ENCODE measurements around the gene CEL. TPM values are rescaled to one million over a fixed set of nuclear protein-coding genes. Genes with fewer than 3 reads are reported as not detected.

The CEL gene
- total RNA-seq, 2 donors from 2014 or later: 1.7 to 2.8 TPM

- no peak overlapping the region for H3K4me3 ChIP-seq
- H3K27me3 ChIP-seq (replicated peaks; ENCODE audit: insufficient read depth): no peaks in the 10 kb centered on the region
- WGBS: 70% methylated on average over 3 of the region's 3 CpGs
- H3K9me3 ChIP-seq: no peaks in the 10 kb centered on the region
- TF ChIP-seq POLR2AphosphoS5 (IDR thresholded peaks at IDR 0.05) (no peak), POLR2A (IDR thresholded peaks at IDR 0.05) (no peak)
- TF ChIP-seq, protein P1, sequence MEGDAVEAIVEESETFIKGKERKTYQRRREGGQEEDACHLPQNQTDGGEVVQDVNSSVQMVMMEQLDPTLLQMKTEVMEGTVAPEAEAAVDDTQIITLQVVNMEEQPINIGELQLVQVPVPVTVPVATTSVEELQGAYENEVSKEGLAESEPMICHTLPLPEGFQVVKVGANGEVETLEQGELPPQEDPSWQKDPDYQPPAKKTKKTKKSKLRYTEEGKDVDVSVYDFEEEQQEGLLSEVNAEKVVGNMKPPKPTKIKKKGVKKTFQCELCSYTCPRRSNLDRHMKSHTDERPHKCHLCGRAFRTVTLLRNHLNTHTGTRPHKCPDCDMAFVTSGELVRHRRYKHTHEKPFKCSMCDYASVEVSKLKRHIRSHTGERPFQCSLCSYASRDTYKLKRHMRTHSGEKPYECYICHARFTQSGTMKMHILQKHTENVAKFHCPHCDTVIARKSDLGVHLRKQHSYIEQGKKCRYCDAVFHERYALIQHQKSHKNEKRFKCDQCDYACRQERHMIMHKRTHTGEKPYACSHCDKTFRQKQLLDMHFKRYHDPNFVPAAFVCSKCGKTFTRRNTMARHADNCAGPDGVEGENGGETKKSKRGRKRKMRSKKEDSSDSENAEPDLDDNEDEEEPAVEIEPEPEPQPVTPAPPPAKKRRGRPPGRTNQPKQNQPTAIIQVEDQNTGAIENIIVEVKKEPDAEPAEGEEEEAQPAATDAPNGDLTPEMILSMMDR (IDR thresholded peaks at IDR 0.05): no peak
- H3K27ac ChIP-seq: no peak overlapping the region
- DNase-seq (ENCODE audit: low spot score): no peak
- intact Hi-C loops (cut with DNase I): no loop called here
- peaks cover 9% of the 10 kb centered on the region for H3K4me1 ChIP-seq (replicated peaks)
- no peaks in the 10 kb centered on the region for H3K36me3 ChIP-seq
Observed at GRCh38 chr9:133028221-133028620, 33.6 kb upstream of the CEL start.

DNA sequence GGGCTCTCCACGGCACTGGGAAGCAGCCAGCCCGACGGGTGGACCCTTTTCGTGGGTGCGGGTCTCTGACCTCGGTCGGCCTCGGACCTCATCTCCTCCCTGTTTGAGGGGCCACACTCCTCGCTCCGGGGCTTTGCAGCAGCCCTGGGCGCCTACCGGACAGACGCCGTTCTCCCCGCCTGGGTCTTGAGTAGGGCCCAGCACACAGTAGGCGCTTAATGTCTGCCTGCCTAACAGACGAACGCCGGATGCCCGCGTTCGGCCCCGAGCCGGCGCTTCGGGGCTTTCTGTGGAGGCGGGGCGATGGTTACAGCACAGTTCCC, 31.8 kb upstream of the CEL start:
- no peak for TF ChIP-seq POLR2A (IDR thresholded peaks at IDR 0.05)
- TF ChIP-seq POLR2AphosphoS5 (IDR thresholded peaks at IDR 0.05): no peak
- TF ChIP-seq, protein P1 (IDR thresholded peaks at IDR 0.05): no peak
- DNase-seq (ENCODE audit: low spot score): no peak
- Histone ChIP-seq H3K27me3 (replicated peaks; ENCODE audit: insufficient read depth) (no peaks in the 10 kb centered on the region), H3K36me3 (no peaks in the 10 kb centered on the region), H3K9me3 (no peaks in the 10 kb centered on the region), H3K4me1 (replicated peaks) (peaks cover 9% of the 10 kb centered on the region), H3K27ac (peak overlapping the region; percentile 88 to 89), H3K4me3 (peak overlapping the region; percentile 86 to 87)
- WGBS: 0% methylated on average over 26 of the region's 28 CpGs
- intact Hi-C loops (cut with DNase I): no loop called here

DNA sequence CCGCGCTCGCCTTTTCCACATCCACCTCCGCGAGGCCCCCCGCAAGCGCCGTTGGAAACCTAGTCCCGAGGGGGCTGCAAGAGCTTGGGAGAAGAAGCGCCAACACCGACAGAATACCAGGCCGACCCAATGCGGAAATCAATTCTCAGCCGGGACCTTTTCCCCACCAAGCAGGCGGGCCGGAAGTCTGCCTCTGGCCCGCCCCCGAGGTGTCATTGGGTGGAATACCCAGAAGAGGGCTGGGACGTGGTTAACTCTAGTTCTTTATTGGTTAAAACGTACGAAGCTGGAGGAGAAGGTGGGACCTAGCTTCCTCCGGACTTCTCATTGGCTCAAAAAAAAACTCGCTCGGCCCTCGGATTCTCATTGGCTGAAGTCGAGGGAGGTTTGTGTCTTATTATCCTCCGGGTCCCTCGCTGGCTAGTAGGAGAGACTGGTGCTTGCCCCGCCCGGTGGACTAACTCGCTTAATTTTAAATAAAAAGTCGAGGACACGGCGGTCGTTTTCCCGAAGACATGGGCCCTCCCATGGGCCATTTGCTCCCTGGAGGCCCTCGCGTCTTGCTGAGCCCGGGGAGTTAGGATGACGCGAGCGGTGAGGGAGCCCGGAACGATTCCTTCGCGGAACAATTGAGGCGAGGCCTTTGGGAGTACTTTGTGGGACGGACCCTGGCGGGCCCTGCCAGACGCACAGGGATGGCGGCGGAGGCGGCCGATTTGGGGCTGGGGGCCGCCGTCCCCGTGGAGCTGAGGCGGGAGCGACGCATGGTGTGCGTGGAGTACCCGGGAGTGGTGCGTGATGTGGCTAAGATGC, 31.3 kb upstream of the CEL start, which contains the start of gene GTF3C5:
Gene GTF3C5, plus strand, starts transcription at position 681 of the 813 bp plus-strand sequence. Its CDS starts 15 bp downstream, at position 696.
- intact Hi-C loops (cut with DNase I): no loop called here
- WGBS: under 1% methylated on average over 58 of the region's 63 CpGs

DNA sequence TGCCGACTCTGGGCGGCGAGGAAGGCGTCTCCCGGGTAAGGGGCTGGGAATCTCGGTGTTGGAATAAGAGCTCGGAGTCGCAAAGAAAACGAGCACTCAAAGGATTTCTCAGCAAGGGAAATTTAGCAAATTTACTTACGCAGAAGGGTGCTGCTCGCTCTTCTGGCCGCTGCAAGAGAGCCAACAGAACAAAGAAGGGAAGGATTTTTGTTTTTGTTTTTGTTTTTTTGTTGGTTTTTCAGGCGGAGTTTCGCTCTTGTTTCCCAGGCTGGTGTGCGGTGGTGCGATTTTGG, 30.7 kb upstream of the CEL start:
- Histone ChIP-seq H3K4me3 (peak overlapping the region; percentile 86 to 87), H3K36me3 (no peaks in the 10 kb centered on the region), H3K9me3 (no peaks in the 10 kb centered on the region), H3K4me1 (replicated peaks) (peaks cover 9% of the 10 kb centered on the region), H3K27ac (peak overlapping the region; percentile 88 to 89), H3K27me3 (replicated peaks; ENCODE audit: insufficient read depth) (no peaks in the 10 kb centered on the region)
- intact Hi-C loops (cut with DNase I): no loop called here
- TF ChIP-seq POLR2A (IDR thresholded peaks at IDR 0.05) (no peak), POLR2AphosphoS5 (IDR thresholded peaks at IDR 0.05) (no peak)
- TF ChIP-seq, protein P1 (IDR thresholded peaks at IDR 0.05): peak in 1 of 4 experiments; percentile 0
- no peak for DNase-seq (ENCODE audit: low spot score)
- WGBS: 1% methylated on average over 16 of the region's 16 CpGs

More for the DNA sequence above, 31.3 kb upstream of the CEL start, which contains the start of gene GTF3C5:
- DNase-seq (ENCODE audit: low spot score): peak; percentile 94
- no peaks in the 10 kb centered on the region for H3K9me3 ChIP-seq
- H3K36me3 ChIP-seq: no peaks in the 10 kb centered on the region
- H3K27me3 ChIP-seq (replicated peaks; ENCODE audit: insufficient read depth): no peaks in the 10 kb centered on the region
- H3K4me1 ChIP-seq (replicated peaks): peaks cover 9% of the 10 kb centered on the region
- peak within 1 kb of the TSS; percentile 88 to 89 for H3K27ac ChIP-seq
- TF ChIP-seq, protein P1 (IDR thresholded peaks at IDR 0.05): peak in 3 of 4 experiments; percentile 8 to 38 (median 14)
- peak; percentile 83 for TF ChIP-seq POLR2AphosphoS5 (IDR thresholded peaks at IDR 0.05)
- peak; percentile 50 for TF ChIP-seq POLR2A (IDR thresholded peaks at IDR 0.05)
- H3K4me3 ChIP-seq: peak within 1 kb of the TSS; percentile 86 to 87

DNA sequence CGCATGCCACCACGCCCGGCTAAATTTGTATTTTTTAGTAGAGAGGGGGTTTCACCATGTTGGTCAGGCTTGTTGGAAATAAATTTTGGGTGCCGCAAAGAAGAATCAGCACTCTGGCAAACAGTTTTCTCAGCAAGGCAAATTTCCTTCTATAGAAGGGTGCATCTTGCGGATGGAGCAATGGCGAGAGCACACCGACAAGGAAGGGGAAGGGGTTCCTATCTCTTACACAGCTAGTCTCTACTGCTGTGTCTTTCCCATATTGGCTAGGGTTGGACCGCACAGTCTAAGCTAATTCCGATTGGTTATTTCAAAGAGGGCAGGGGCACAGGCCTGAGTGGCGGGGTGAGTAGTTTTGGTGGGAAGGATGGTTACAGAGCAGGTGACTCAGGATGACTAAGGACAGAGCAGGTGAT, 30.3 kb upstream of the CEL start:
- whole genome bisulfite sequencing: 71% methylated on average over 10 of the region's 10 CpGs
- Histone ChIP-seq H3K9me3 (no peaks in the 10 kb centered on the region), H3K27me3 (replicated peaks; ENCODE audit: insufficient read depth) (no peaks in the 10 kb centered on the region), H3K36me3 (no peaks in the 10 kb centered on the region), H3K4me3 (peak overlapping the region; percentile 86 to 87), H3K27ac (peak overlapping the region in 1 of 2 donors; percentile 88), H3K4me1 (replicated peaks) (peaks cover 9% of the 10 kb centered on the region)
- no peak for DNase-seq (ENCODE audit: low spot score)
- TF ChIP-seq, protein P1 (IDR thresholded peaks at IDR 0.05): no peak
- intact Hi-C loops (cut with DNase I): no loop called here

Measured in prostate gland (tissue), 2 donors.